SK-N-SH treated with all-trans-retinoic acid at 6 μM for 48 hours (cell line): Measurements from ENCODE around the gene EOLA1.

Experiments
- ZFP3 ChIP-seq: fragments of 250-450 bp; sonication (Bioruptor Pico); IDR thresholded peaks from 2 replicates; pipeline ENCODE4 v1.5.0; 2020; ENCODE audit warnings: mild to moderate bottlenecking, moderate library complexity
- TF ChIP-seq, protein P1 (sequence below): fragments of 250-450 bp; sonication (Bioruptor Pico); IDR thresholded peaks from 2 replicates; pipeline ENCODE4 v1.8.0; 2020; ENCODE audit warnings: mild to moderate bottlenecking, moderate library complexity, borderline replicate concordance

DNA sequence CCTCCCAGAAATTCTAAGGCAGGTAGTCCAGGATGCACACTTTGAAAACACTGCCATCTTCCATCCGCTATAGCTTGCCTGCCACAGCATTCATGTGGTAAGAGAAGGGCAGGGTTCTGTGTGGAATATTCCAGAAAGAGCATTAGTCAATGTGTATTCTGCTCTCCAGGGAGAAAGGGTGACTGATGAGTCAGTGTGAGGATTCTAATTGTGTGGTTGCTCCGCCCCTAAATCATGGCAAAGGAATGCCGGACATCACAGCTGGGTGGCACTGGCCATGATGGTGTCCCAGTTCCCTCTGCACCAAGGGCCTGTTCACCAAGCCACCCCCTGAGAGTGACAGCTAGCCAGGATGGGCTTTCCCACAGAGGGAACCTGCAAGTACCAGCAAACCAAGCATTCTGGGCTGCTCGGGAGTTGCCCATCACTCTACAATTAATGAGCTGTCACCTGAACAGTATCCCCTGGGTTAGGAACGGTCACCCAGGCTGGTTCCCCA is 45.2 kb upstream of the EOLA1 start:
- no peak for TF ChIP-seq ZFP3 (CRISPR knock-in tag)
- TF ChIP-seq, protein P1, sequence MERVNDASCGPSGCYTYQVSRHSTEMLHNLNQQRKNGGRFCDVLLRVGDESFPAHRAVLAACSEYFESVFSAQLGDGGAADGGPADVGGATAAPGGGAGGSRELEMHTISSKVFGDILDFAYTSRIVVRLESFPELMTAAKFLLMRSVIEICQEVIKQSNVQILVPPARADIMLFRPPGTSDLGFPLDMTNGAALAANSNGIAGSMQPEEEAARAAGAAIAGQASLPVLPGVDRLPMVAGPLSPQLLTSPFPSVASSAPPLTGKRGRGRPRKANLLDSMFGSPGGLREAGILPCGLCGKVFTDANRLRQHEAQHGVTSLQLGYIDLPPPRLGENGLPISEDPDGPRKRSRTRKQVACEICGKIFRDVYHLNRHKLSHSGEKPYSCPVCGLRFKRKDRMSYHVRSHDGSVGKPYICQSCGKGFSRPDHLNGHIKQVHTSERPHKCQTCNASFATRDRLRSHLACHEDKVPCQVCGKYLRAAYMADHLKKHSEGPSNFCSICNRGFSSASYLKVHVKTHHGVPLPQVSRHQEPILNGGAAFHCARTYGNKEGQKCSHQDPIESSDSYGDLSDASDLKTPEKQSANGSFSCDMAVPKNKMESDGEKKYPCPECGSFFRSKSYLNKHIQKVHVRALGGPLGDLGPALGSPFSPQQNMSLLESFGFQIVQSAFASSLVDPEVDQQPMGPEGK (CRISPR knock-in tag), result no peak
